HCT116 (cell line): Measurements from ENCODE around the gene RASL12.

Experiments used
- CTCF ChIP-seq, 3 experiments: fragments of 200-600 bp in 1 of 3; sonication (generic) in 1 of 3; IDR thresholded peaks in 2 of 3; conservative IDR thresholded peaks in 1 of 3; 2 replicates each; pipeline ENCODE4 v1.5.1; 2012 to 2017; ENCODE audit warnings: low read depth in 2 of 3, low read length in 2 of 3, antibody characterized with exemption in 1 of 3, borderline replicate concordance in 1 of 3, control low read depth in 1 of 3, mild to moderate bottlenecking in 1 of 3, mixed read lengths in 1 of 3, mixed run types in 1 of 3, moderate library complexity in 1 of 3; ENCODE audit not compliant: insufficient read depth in 1 of 3
- MAX ChIP-seq: IDR thresholded peaks from 2 replicates; pipeline ENCODE4 v1.6.1; 2012
- SIN3A ChIP-seq: IDR thresholded peaks from 2 replicates; pipeline ENCODE4 v1.6.1; 2012; ENCODE audit warnings: low read depth
- ZNF274 ChIP-seq: fragments of 200-500 bp; sonication (Bioruptor generic); IDR thresholded peaks from 2 replicates; pipeline ENCODE4 v1.6.1; 2014; ENCODE audit warnings: mild to moderate bottlenecking, low read depth, low read length, inconsistent platforms

- TF ChIP-seq SIN3A, result no peak
- TF ChIP-seq MAX, result no peak
- no peak for TF ChIP-seq CTCF (IDR thresholded peaks at IDR 0.05 in 2 of 3, conservative IDR thresholded peaks at IDR 0.05 in 1 of 3; ENCODE audit: borderline replicate concordance in 1 of 3, insufficient read depth in 1 of 3, low read depth in 2 of 3, low read length in 2 of 3)
- TF ChIP-seq ZNF274, result no peak
Measured at GRCh38 chr15:65081758-65082157, 14.0 kb upstream of the RASL12 start.
